HG02885 (cell line): ENCODE data around the gene COX19.
"Not testable (repeated sequence)": the region's sequence is repeated elsewhere in the genome, so short reads cannot be mapped to it uniquely, and the experiment has no call there.

Experiments
- ATAC-seq: cut with Tn5 transposase; IDR thresholded peaks from one replicate; pipeline ENCODE4 v1.9.1; 2021; ENCODE audit warnings: mild to moderate bottlenecking; ENCODE audit not compliant: unreplicated experiment, poor library complexity

The COX19 gene

DNA sequence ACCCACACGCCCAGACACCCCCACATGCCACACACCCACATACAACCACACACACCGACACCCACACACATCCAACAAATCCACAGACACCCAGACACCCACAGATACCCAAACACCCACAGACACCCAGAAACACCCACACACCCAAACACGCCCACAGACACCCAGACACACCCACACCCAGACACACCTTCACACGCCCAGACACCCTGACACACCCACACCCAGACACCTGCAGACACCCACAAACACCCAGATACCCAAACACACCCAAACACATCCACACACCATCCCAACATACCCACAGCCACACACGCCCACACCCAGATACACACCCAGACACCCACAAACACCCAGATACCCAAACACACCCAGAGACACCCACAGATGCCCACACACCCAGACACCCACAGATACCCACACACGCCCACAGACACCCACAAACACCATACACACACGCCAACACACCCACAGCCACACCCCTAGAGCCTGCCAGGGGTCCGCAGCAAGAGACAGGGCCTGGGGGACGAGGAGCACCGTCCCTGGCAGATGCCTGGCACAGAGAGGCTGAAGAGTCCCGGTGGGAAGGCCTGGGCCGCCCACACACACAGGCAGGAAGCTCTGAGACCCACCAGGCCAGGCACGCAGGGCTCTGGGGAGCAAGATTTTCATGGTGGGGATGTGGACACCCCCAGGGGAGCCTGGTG is 36.1 kb upstream of the COX19 start:
- ATAC-seq: no peak

DNA sequence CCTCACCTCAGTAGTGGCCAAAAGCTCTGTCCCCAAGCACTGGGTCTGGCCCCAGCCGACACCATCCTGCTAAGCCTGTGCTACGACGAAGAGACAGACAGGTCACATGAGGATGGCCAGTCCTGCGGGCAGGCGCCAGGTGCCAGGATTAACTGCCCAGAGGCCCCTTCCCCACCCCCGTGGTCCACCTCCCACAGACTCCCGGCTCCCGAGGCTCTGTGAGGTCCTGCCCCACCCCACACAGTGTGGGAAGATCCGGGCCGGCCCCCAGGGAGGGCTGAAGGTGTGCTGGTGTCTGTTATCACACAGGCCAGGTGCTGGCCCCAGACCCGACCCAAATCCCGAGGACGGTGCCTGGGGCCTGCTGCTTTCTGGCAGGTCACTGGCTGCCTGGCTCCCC is 34.9 kb upstream of the COX19 start:
- no peak for ATAC-seq

GRCh38 chr7:1009747-1010146 is 34.4 kb upstream of the COX19 start:
- no peak for ATAC-seq

- ATAC-seq: no peak
Measured at GRCh38 chr7:1008733-1009363, 33.5 kb upstream of the COX19 start.

GRCh38 chr7:1007901-1008300 is 32.6 kb upstream of the COX19 start:
- no peak for ATAC-seq

DNA sequence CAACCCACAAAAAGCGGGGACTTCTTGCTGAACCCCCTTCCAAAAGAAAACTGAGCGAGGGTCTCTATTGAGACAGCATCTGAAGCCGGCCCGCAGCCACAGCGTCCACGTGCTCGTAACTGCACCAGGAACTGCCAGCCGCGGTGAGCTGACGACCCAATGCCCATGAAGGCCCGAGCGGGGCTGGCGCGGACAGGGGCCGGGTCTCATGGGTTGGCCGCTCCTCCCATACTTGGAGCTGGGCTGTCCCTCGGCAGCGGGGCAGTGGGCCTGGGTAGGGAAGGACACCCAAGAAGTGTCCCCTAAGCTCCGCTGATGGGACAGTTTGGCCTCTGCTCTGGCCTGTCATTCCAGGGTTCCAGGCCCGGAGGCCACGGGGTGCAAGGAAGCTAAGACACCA is 30.0 kb upstream of the COX19 start:
- no peak for ATAC-seq

DNA sequence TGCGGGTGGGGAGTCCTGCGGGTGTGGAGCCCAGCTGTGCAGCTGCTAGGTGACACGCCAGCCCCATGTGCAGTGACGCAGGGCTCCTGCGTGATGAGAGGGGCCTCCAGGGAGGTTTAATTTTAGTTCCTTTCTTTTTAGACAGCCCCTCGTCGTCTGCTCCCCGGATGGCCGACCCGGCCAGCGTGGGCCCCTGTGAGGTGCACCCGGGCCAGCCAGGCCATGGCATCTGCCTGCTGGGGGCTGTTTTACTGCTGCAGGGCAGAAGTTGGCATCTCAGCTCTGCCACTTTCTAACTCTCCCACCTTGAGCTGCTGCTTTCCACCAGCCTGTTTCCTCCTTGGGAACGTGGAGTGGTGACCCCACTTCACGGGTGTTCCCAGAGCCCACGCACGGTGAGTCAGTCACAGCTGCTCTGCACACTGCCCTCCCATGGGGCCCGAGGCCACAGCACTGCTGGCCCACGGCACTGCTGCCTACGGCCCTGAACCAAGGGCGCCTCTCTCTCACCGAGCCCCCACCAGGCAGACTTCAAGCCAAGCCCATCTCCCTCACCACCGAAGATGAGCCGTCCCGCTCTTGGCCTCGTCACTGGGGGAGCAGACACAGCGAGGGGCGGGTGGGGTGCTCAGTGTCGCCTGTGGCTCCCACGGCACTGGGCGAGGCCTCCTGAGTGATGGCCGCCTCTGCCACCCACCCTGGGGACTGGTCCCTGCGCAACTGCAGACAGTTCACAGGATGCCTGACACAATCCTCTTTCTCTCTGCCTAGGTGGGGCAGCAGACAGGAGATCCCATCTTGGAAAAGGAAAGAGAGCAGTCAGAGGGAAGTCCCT is 28.9 kb upstream of the COX19 start:
- ATAC-seq: no peak

- not testable (repeated sequence) for ATAC-seq
Measured at GRCh38 chr7:1002445-1002844, 27.1 kb upstream of the COX19 start.

- not testable (repeated sequence) for ATAC-seq
Measured at GRCh38 chr7:1002026-1002425, 26.7 kb upstream of the COX19 start.

DNA sequence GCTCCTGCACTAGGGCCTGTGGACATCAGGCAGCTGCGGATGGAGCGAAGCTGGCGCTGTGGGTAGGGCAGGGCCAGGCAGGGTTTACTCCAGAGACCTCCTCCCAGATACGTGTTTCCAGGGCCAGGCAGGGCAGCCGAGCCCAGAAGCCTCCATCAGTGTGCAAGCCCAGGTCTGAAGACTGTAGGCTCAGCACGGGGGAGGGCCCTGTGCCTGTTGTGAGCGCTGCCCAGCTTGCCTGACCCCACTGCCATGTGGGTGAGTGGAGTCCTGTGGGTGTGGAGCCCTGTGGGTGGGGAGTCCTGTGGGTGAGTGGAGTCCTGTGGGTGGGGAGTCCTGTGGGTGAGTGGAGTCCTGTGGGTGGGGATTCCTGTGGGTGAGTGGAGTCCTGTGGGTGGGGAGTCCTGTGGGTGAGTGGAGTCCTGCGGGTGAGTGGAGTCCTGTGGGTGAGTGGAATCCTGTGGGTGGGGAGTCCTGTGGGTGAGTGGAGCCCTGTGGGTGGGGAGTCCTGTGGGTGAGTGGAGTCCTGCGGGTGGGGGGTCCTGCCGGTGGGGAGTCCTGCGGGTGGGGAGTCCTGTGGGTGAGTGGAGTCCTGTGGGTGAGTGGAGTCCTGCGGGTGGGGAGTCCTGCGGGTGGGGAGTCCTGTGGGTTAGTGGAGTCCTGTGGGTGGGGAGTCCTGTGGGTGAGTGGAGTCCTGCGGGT is 25.9 kb upstream of the COX19 start:
- ATAC-seq: not testable (repeated sequence)

GRCh38 chr7:999941-1000935 is 24.9 kb upstream of the COX19 start:
- ATAC-seq: no peak

DNA sequence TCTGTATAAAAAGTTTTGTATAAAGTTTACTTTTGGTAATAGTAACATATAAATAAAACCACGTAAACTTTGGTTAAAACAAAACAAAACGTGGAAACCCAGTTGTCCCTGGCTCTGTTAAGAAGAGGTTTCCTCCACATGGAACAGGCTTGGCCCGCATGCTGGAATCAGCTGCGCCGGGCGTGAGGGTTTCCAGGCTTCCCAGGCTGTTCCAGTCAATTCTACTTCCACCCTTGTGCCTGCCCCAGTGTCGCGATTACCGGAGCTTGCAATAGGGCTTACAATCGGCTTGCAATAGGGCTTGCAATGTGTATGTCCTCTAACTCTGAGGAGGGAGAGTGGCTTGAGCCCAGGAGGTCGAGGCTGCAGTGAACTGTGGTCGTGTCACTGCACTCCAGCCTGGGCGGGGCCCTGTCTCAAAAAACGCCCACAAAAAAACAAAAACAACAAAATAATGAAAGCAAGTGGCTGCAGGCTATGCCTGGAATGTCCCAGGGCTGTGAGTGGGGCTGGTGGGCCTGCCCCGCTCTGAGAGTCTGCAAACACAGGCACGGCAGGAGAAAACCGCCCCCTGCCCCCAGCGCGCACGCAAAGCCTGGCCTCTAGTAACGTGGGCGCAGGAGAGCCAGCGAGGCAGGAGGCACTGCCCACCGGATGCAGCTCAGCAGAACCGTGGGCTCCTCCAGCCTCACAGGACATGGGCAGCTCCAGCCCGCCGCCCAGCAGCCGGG is 24.0 kb upstream of the COX19 start:
- ATAC-seq: no peak

- ATAC-seq: no peak
Measured at GRCh38 chr7:997404-998395, 22.4 kb upstream of the COX19 start.

GRCh38 chr7:996079-996872 is 20.9 kb upstream of the COX19 start:
- no peak for ATAC-seq

DNA sequence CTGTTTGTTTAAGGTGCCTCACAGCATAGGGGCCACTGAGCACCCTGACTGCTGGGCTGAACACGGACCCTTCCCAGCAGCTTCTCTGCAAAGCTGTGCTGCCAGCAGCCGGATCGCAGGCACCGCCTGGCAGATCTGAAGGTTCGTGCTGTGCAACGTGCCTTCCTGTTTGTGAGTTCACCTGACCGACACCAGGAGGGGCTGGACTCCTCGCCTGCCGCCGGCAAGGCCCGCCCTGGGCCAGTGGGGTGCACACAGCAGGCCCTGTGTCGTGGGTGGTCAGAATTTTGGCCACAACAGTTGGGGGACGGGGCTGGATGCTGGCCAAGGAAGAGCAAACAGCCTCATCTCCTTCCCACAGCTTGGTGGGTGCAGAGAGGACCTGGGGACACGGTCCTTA is 20.2 kb upstream of the COX19 start:
- ATAC-seq: no peak

DNA sequence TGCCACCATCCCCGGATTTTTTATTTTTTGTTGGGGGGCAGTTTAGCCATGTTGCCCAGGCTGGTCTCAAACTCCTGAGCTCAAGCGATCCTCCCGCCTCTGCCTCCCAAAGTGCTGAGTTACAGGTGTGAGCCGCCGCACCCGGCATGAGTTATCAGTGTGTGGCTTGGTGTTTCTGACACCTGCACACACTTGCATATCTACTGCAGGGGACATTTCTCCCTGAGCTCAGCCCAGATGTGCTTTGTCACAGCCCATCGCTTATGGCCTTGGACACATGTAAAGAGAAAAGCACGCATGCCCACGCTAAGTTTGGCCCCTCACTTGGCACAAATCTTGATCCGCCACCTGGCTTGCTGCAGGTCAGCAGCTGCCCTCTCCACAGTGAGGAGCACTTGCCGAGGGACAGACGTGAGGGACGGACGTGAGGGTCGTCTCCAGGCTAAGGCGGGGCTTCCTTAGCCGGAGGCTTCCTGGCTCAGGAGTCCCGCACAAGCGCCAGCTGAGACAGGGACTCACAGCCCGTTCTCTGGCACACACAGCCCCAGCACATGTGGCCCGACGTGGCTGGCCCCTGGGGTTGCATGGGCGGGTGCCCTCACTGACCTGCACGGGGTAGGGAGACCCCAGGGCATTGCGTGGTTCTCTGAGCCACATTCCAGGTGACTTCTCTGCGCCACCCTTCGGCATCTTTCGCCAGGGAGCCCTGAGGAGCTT is 19.4 kb upstream of the COX19 start:
- ATAC-seq: no peak
